ENCODE measurements around the gene VSTM4. TPM values are rescaled to one million over a fixed set of nuclear protein-coding genes. Genes with fewer than 3 reads are reported as not detected.

VSTM4 gene
- total RNA-seq, 6 experiments from 2014 or later, result 0.05 to 0.24 (median 0.14) TPM; not detected in 1

DNA sequence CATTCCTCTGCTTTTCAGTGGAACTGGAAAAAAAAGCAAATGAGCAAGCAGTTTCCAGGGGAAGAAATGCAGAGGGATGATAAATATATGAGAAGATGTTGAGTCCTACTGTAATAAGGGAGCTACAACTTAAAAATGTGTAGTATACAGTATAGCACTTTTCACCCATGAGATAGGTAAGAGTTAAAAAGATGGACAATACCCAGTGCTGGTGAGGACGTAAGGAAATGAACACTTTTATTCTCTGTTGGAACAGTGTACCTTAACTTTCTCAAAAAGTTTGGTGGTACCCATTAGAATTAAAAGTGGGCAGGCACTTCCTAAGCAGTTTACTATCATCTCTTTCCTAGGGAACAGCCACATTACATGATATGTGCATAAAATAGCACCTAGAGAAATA is 21.2 kb upstream of the VSTM4 start:
- Mint-ChIP-seq H3K36me3 (ENCODE audit: low read depth) (no peaks in the 10 kb centered on the region), H3K27ac (no peak overlapping the region), H3K9me3 (peaks cover 4% of the 10 kb centered on the region; the same call in 1 of the 2 replicates), H3K4me1 (ENCODE audit: low read depth) (peaks cover 37% of the 10 kb centered on the region), H3K27me3 (ENCODE audit: insufficient read depth) (peaks cover 42% of the 10 kb centered on the region), H3K4me3 (no peak overlapping the region)
- TF ChIP-seq, protein P1, sequence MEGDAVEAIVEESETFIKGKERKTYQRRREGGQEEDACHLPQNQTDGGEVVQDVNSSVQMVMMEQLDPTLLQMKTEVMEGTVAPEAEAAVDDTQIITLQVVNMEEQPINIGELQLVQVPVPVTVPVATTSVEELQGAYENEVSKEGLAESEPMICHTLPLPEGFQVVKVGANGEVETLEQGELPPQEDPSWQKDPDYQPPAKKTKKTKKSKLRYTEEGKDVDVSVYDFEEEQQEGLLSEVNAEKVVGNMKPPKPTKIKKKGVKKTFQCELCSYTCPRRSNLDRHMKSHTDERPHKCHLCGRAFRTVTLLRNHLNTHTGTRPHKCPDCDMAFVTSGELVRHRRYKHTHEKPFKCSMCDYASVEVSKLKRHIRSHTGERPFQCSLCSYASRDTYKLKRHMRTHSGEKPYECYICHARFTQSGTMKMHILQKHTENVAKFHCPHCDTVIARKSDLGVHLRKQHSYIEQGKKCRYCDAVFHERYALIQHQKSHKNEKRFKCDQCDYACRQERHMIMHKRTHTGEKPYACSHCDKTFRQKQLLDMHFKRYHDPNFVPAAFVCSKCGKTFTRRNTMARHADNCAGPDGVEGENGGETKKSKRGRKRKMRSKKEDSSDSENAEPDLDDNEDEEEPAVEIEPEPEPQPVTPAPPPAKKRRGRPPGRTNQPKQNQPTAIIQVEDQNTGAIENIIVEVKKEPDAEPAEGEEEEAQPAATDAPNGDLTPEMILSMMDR (IDR thresholded peaks at IDR 0.05), result no peak
- no peak for DNase-seq

DNA sequence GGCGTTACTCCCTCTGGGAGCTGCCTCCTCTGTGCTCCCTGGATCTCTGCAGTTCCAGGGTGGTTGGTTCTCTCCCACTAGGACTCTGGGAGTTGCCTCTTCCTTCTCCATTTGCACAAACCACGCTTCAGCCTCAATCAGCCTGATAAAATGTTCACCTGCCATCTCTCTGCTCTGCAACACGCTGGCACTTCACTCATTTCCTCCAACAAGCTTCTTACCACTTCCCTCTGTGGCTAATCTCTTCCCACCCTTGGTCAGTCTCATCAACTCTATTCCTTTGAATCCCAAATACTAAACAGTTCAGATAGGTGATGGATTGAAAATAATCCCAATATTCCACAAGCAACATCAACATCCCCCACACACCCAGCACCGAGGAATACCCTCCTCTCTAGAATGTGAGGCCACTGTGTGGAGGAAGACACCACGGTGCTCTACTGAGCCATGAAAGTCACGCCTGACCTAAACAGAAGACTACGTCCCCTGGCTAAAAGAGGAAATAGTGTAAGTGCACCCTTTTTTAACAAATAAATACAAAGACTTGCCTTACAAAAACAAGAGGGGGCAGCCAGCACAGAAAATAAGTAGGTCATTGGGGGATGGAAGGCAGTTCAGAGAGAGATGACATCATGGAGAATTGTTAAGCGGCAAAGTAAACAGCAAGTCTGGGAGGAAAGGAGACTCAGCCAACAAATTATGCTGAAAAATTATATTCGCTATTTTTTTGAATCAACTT is 20.4 kb upstream of the VSTM4 start:
- peaks cover 45% of the 10 kb centered on the region for H3K27me3 Mint-ChIP-seq (ENCODE audit: insufficient read depth)
- H3K9me3 Mint-ChIP-seq, result peaks cover 4% of the 10 kb centered on the region; the same call in 1 of the 2 replicates
- no peak overlapping the region for H3K27ac Mint-ChIP-seq
- H3K4me1 Mint-ChIP-seq (ENCODE audit: low read depth), result peaks cover 29% of the 10 kb centered on the region
- H3K4me3 Mint-ChIP-seq, result no peak overlapping the region
- TF ChIP-seq, protein P1 (IDR thresholded peaks at IDR 0.05), result no peak
- H3K36me3 Mint-ChIP-seq (ENCODE audit: low read depth), result no peaks in the 10 kb centered on the region
- DNase-seq, result no peak

DNA sequence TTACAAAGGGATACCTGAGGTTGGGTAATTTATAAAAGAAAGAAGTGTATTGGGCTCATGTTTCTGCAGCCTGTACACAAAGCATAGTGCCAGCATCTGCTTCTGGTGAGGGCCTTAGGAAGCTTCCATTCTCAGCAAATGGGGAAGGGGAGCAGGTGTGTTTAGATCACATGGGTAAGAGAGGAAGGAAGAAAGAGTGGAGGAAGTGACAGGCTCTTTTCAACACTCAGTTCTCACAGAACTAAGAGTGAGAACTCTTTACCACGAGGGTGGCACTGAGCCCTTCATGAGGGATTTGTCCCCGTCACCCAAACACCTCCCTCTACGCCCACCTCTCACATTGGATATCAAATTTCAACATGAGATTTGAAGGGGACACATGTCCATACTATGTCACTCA is 19.0 kb upstream of the VSTM4 start:
- H3K27me3 Mint-ChIP-seq (ENCODE audit: insufficient read depth), result peaks cover 56% of the 10 kb centered on the region
- H3K36me3 Mint-ChIP-seq (ENCODE audit: low read depth), result no peaks in the 10 kb centered on the region
- TF ChIP-seq, protein P1 (IDR thresholded peaks at IDR 0.05), result no peak
- H3K4me3 Mint-ChIP-seq, result no peak overlapping the region
- DNase-seq, result no peak
- peaks cover 4% of the 10 kb centered on the region; the same call in 1 of the 2 replicates for H3K9me3 Mint-ChIP-seq
- H3K27ac Mint-ChIP-seq, result no peak overlapping the region
- peaks cover 15% of the 10 kb centered on the region for H3K4me1 Mint-ChIP-seq (ENCODE audit: low read depth)

DNA sequence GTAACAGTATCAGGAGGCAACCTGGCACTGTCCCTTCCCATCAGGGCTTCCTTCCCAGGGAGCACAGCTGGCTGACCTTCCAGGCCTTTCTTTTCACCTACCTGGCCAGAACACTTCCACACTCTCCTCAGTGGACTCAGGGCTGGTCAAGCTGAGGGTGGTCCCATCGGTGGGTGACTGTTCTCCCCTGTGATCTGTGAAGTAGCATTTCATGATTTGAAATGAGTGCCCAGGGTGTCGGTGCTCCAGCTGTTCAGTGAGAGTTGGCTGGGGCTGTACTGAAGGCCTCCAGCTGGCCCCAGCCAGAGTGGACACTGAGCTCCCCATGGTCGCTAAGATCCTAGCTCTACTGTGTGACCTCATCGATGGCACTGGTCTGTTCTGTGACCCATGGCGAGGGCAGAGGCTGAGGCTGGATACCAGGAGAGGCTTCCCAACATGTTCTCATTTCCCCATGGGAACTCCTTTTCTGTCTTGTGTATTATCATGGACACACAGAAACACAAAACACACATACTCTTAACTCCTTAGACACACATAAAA is 18.5 kb upstream of the VSTM4 start, which contains the start of gene FAM170B:
TSS of gene FAM170B (minus strand) at position 316 of the 543 bp plus-strand sequence. CDS start at position 213, 103 bp downstream.
- Mint-ChIP-seq H3K4me3 (no peak within 1 kb of the TSS), H3K36me3 (ENCODE audit: low read depth) (no peaks in the 10 kb centered on the region), H3K9me3 (peaks cover 4% of the 10 kb centered on the region; the same call in 1 of the 2 replicates), H3K27ac (no peak within 1 kb of the TSS), H3K27me3 (ENCODE audit: insufficient read depth) (peaks cover 61% of the 10 kb centered on the region), H3K4me1 (ENCODE audit: low read depth) (peaks cover 10% of the 10 kb centered on the region)
- TF ChIP-seq, protein P1 (IDR thresholded peaks at IDR 0.05), result no peak
- DNase-seq, result no peak

DNA sequence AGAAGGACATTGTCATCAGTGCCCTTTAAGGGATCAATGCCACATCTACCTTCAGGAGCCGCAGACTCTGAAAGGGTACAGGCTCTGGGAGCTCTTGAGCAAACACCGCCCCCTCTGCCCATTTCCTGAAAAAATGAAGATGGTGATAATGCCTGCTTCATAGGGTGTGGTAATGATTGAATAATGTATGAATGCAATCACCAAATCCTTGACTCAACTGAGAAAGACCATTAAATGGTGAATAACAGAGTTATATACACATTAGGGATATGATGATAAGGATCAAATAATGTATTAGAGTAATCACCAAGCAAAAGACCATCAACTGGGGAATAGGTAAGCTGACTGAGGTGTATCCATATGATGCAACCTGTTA is 17.0 kb upstream of the VSTM4 start:
- Mint-ChIP-seq H3K4me1 (ENCODE audit: low read depth) (no peaks in the 10 kb centered on the region), H3K4me3 (no peak overlapping the region), H3K36me3 (ENCODE audit: low read depth) (no peaks in the 10 kb centered on the region), H3K9me3 (peaks cover 4% of the 10 kb centered on the region; the same call in 1 of the 2 replicates), H3K27me3 (ENCODE audit: insufficient read depth) (peaks cover 64% of the 10 kb centered on the region), H3K27ac (no peak overlapping the region)
- no peak for DNase-seq
- TF ChIP-seq, protein P1 (IDR thresholded peaks at IDR 0.05), result no peak
